Measurements from ENCODE around the gene HSF5.

DNA sequence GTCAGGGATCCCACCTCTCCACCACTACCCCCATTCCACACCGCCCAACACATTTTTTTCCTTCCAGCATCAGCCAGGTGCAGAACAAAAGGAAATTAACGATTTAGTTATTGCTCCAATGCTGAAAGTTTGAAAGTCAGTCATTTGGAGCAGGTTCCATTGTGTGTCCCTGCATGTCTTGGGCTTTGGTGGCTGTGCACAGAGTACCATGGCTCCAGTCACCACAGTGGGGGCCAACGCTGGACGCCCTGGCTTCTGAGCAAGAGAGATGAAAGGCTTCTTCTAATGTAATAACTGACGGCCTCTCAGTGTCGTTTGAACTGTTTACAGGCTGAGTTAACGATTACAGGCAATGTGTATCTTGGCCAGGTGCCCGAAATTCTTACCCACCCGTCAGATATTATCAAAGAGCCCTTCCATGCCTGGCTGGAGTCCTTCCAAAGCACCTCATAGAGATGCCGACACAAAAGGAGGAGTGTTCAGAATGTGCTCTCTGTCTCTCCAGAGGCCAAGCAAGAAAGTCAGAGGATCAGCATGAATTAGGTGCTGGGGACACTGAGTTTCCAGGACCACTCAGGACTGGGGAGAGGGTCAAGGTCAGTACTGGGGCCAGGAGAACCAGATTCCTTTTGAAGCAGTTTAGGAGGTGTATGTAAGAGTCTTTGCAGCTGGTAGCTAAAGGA lies 96.8 kb downstream of the HSF5 start:
- TF ChIP-seq, protein P1, sequence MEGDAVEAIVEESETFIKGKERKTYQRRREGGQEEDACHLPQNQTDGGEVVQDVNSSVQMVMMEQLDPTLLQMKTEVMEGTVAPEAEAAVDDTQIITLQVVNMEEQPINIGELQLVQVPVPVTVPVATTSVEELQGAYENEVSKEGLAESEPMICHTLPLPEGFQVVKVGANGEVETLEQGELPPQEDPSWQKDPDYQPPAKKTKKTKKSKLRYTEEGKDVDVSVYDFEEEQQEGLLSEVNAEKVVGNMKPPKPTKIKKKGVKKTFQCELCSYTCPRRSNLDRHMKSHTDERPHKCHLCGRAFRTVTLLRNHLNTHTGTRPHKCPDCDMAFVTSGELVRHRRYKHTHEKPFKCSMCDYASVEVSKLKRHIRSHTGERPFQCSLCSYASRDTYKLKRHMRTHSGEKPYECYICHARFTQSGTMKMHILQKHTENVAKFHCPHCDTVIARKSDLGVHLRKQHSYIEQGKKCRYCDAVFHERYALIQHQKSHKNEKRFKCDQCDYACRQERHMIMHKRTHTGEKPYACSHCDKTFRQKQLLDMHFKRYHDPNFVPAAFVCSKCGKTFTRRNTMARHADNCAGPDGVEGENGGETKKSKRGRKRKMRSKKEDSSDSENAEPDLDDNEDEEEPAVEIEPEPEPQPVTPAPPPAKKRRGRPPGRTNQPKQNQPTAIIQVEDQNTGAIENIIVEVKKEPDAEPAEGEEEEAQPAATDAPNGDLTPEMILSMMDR (IDR thresholded peaks at IDR 0.05; ENCODE audit: low read length) = no peak
- TF ChIP-seq EZH2 (optimal IDR thresholded peaks at IDR 0.05; ENCODE audit: low read depth, low read length) = no peak

Measured in MM.1S (cell line).